HepG2 (cell line): ENCODE data around the gene OSR1. TPM values are rescaled to one million over a fixed set of nuclear protein-coding genes. Genes with fewer than 3 reads are reported as not detected.

Experiments used
- AKAP8 ChIP-seq: sonication (generic); formaldehyde crosslinking; IDR thresholded peaks from 2 replicates; pipeline ENCODE4 v1.5.1; 2020; ENCODE audit warnings: mild to moderate bottlenecking, missing genetic modification reagents
- HDAC2 ChIP-seq: sonication (generic); formaldehyde crosslinking; IDR thresholded peaks from 2 replicates; pipeline ENCODE4 v1.4.0; 2020; ENCODE audit warnings: missing genetic modification reagents
- MEF2D ChIP-seq: sonication (generic); formaldehyde crosslinking; IDR thresholded peaks from 2 replicates; pipeline ENCODE4 v1.5.1; 2020; ENCODE audit warnings: mild to moderate bottlenecking, missing genetic modification reagents
- NCOA1 ChIP-seq: sonication (generic); formaldehyde crosslinking; IDR thresholded peaks from 2 replicates; pipeline ENCODE4 v1.9.0; 2021; ENCODE audit warnings: missing genetic modification reagents
- NCOA2 ChIP-seq: sonication (generic); formaldehyde crosslinking; IDR thresholded peaks from 2 replicates; pipeline ENCODE4 v1.8.0; 2022; ENCODE audit warnings: inconsistent platforms
- PCBP1 ChIP-seq: fragments of 200-400 bp; formaldehyde crosslinking; IDR thresholded peaks from 2 replicates; pipeline ENCODE4 v1.6.1; 2017; ENCODE audit warnings: mild to moderate bottlenecking, low read depth, low read length, borderline replicate concordance
- RAD21 ChIP-seq: fragments of 450-650 bp; formaldehyde crosslinking; IDR thresholded peaks from 2 replicates; pipeline ENCODE4 v1.5.0; 2020; ENCODE audit warnings: mild to moderate bottlenecking
- SATB2 ChIP-seq: sonication (generic); formaldehyde crosslinking; IDR thresholded peaks from 2 replicates; pipeline ENCODE4 v1.5.0; 2020; ENCODE audit warnings: missing genetic modification reagents
- SP140L ChIP-seq: sonication (generic); formaldehyde crosslinking; IDR thresholded peaks from 2 replicates; pipeline ENCODE4 v1.4.0; 2020; ENCODE audit warnings: missing genetic modification reagents, borderline replicate concordance
- TEAD3 ChIP-seq: optimal IDR thresholded peaks from 2 replicates; pipeline ENCODE3; 2016; ENCODE audit warnings: borderline replicate concordance
- TOE1 ChIP-seq: sonication (generic); formaldehyde crosslinking; IDR thresholded peaks from 2 replicates; pipeline ENCODE4 v1.4.0; 2020; ENCODE audit warnings: mild to moderate bottlenecking, missing genetic modification reagents
- ZNF446 ChIP-seq: sonication (generic); formaldehyde crosslinking; IDR thresholded peaks from 2 replicates; pipeline ENCODE4 v1.5.0; 2020; ENCODE audit warnings: mild to moderate bottlenecking, missing genetic modification reagents
- polyA plus RNA-seq, 8 experiments: library from polyadenylated mRNA; depleted of rRNA in 3 of 8; stranded (reverse) in 7 of 8; unstranded in 1 of 8; fragments of >200 nt; fragmentation: Illumina TruSeq in 4 of 8; extraction: Trizol in 4 of 8; gene quantifications; 2 replicates each; pipeline versions ENCODE4 v1.2.1 to v1.2.3, GENCODE V29; 2011 to 2016; ENCODE audit warnings: low read depth in 4 of 8, missing spikeins in 1 of 8, mixed read lengths in 1 of 8; ENCODE audit not compliant: insufficient read depth in 1 of 8
- total RNA-seq, 5 experiments: library from RNA; depleted of rRNA; stranded (reverse); fragments of >200 nt; fragmentation: Illumina TruSeq; extraction: Trizol; gene quantifications; 2 replicates each; pipeline ENCODE4 v1.2.3, GENCODE V29; 2016; ENCODE audit warnings: low read depth in 1 of 5
- TF ChIP-seq, protein P1 (sequence below): sonication (generic); formaldehyde crosslinking; conservative IDR thresholded peaks from 2 replicates; pipeline ENCODE4 v1.4.0; 2020; ENCODE audit warnings: mild to moderate bottlenecking, missing genetic modification reagents, moderate library complexity
- TF ChIP-seq, protein P2 (sequence below): sonication (generic); formaldehyde crosslinking; IDR thresholded peaks from 2 replicates; pipeline ENCODE4 v1.5.1; 2020; ENCODE audit warnings: missing genetic modification reagents, mild to moderate bottlenecking, borderline replicate concordance
- TF ChIP-seq, protein P3 (sequence below): sonication (generic); formaldehyde crosslinking; IDR thresholded peaks from 2 replicates; pipeline ENCODE4 v1.5.0; 2020; ENCODE audit warnings: mild to moderate bottlenecking, missing genetic modification reagents
- TF ChIP-seq, protein P4 (sequence below): IDR thresholded peaks from 2 replicates; pipeline ENCODE4 v1.6.1; 2016; ENCODE audit warnings: missing compliant biosample characterization, missing genetic modification reagents, borderline replicate concordance
- TF ChIP-seq, protein P5 (sequence below): IDR thresholded peaks from 2 replicates; pipeline ENCODE4 v1.6.1; 2018; ENCODE audit warnings: missing genetic modification reagents
- TF ChIP-seq, protein P6 (sequence below): sonication (generic); formaldehyde crosslinking; IDR thresholded peaks from 2 replicates; pipeline ENCODE4 v1.8.1; 2023; ENCODE audit warnings: missing genetic modification reagents, inconsistent platforms, borderline replicate concordance

The OSR1 gene
- total and polyA plus RNA-seq, 2 of the 13 experiments (the other 11 are each of a cell fraction or from before 2014, with no cell fraction given): 0.63 to 1.1 TPM

DNA sequence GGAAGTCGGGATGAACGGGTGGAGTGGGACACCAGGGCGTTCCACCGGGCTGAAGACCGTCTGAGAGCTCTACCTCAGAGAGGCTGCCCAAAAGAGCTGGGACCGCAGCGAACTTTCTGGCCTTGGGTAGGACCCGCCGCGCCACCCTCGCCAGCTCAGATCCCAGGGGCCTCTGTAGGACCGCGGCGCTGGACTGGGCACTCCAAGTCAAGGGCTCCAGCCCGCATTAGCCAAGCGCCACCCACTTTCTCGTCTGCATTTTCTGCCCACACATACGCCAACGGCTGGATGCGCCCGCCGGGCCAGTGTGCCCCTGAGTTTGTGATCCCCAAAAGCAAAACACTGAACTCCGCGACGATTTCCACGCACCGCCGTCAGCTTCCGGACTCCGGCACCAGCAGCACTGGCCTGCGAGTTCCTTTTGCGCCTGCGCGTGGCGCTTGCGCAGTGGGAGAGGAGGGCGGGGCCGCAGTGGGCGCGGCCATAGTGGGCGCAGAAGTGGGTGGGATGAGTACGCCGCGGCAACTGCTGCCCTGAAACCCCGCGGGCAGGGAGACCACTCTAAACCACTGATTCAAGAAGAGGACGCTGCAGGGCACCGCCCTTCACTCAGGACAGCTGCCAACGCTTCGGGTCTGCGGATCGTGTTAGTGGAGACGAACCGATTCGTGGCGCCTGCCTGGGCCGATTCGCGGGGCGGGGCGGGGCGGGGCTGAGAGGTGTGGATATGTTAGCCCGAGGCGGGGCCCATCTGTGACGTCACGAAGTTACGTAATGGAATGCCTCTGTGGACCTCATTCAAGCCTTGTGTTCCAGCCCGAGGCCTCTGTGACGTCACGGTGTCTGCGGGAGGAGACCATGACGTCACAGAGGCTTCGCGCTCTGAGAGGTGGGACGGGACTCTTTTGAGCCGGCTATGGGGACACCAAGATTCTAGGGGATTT is 10.5 kb downstream of the OSR1 start (continued):
- TF ChIP-seq, protein P1, sequence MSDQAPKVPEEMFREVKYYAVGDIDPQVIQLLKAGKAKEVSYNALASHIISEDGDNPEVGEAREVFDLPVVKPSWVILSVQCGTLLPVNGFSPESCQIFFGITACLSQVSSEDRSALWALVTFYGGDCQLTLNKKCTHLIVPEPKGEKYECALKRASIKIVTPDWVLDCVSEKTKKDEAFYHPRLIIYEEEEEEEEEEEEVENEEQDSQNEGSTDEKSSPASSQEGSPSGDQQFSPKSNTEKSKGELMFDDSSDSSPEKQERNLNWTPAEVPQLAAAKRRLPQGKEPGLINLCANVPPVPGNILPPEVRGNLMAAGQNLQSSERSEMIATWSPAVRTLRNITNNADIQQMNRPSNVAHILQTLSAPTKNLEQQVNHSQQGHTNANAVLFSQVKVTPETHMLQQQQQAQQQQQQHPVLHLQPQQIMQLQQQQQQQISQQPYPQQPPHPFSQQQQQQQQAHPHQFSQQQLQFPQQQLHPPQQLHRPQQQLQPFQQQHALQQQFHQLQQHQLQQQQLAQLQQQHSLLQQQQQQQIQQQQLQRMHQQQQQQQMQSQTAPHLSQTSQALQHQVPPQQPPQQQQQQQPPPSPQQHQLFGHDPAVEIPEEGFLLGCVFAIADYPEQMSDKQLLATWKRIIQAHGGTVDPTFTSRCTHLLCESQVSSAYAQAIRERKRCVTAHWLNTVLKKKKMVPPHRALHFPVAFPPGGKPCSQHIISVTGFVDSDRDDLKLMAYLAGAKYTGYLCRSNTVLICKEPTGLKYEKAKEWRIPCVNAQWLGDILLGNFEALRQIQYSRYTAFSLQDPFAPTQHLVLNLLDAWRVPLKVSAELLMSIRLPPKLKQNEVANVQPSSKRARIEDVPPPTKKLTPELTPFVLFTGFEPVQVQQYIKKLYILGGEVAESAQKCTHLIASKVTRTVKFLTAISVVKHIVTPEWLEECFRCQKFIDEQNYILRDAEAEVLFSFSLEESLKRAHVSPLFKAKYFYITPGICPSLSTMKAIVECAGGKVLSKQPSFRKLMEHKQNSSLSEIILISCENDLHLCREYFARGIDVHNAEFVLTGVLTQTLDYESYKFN (CRISPR knock-in tag): no peak; the same call in 1 of the 2 replicates
- TF ChIP-seq SP140L (CRISPR knock-in tag): peak; percentile 79; the same call in 1 of the 2 replicates
- no peak for TF ChIP-seq TOE1 (CRISPR knock-in tag)
- no peak for TF ChIP-seq AKAP8
- peak; percentile 47; the same call in 1 of the 2 replicates for TF ChIP-seq PCBP1
- peak; percentile 58 for TF ChIP-seq HDAC2
- TF ChIP-seq, protein P2, sequence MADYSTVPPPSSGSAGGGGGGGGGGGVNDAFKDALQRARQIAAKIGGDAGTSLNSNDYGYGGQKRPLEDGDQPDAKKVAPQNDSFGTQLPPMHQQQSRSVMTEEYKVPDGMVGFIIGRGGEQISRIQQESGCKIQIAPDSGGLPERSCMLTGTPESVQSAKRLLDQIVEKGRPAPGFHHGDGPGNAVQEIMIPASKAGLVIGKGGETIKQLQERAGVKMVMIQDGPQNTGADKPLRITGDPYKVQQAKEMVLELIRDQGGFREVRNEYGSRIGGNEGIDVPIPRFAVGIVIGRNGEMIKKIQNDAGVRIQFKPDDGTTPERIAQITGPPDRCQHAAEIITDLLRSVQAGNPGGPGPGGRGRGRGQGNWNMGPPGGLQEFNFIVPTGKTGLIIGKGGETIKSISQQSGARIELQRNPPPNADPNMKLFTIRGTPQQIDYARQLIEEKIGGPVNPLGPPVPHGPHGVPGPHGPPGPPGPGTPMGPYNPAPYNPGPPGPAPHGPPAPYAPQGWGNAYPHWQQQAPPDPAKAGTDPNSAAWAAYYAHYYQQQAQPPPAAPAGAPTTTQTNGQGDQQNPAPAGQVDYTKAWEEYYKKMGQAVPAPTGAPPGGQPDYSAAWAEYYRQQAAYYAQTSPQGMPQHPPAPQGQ (CRISPR knock-in tag): no peak
- TF ChIP-seq, protein P3, sequence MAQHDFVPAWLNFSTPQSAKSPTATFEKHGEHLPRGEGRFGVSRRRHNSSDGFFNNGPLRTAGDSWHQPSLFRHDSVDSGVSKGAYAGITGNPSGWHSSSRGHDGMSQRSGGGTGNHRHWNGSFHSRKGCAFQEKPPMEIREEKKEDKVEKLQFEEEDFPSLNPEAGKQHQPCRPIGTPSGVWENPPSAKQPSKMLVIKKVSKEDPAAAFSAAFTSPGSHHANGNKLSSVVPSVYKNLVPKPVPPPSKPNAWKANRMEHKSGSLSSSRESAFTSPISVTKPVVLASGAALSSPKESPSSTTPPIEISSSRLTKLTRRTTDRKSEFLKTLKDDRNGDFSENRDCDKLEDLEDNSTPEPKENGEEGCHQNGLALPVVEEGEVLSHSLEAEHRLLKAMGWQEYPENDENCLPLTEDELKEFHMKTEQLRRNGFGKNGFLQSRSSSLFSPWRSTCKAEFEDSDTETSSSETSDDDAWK (CRISPR knock-in tag): no peak
- TF ChIP-seq, protein P4, sequence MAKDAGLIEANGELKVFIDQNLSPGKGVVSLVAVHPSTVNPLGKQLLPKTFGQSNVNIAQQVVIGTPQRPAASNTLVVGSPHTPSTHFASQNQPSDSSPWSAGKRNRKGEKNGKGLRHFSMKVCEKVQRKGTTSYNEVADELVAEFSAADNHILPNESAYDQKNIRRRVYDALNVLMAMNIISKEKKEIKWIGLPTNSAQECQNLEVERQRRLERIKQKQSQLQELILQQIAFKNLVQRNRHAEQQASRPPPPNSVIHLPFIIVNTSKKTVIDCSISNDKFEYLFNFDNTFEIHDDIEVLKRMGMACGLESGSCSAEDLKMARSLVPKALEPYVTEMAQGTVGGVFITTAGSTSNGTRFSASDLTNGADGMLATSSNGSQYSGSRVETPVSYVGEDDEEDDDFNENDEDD (CRISPR knock-in tag): peak; percentile 31; the same call in 1 of the 2 replicates
- TF ChIP-seq SATB2 (CRISPR knock-in tag): peak; percentile 48; the same call in 1 of the 2 replicates
- peak; percentile 80 for TF ChIP-seq MEF2D
- TF ChIP-seq ZNF446: peak; percentile 75; the same call in 1 of the 2 replicates
- TF ChIP-seq, protein P5, sequence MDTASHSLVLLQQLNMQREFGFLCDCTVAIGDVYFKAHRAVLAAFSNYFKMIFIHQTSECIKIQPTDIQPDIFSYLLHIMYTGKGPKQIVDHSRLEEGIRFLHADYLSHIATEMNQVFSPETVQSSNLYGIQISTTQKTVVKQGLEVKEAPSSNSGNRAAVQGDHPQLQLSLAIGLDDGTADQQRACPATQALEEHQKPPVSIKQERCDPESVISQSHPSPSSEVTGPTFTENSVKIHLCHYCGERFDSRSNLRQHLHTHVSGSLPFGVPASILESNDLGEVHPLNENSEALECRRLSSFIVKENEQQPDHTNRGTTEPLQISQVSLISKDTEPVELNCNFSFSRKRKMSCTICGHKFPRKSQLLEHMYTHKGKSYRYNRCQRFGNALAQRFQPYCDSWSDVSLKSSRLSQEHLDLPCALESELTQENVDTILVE (CRISPR knock-in tag): peak; percentile 64
- peak; percentile 63 for TF ChIP-seq TEAD3
- TF ChIP-seq RAD21 (CRISPR knock-in tag): peak; percentile 44
- peak; percentile 51 for TF ChIP-seq NCOA2 (CRISPR knock-in tag)
- TF ChIP-seq, protein P6, sequence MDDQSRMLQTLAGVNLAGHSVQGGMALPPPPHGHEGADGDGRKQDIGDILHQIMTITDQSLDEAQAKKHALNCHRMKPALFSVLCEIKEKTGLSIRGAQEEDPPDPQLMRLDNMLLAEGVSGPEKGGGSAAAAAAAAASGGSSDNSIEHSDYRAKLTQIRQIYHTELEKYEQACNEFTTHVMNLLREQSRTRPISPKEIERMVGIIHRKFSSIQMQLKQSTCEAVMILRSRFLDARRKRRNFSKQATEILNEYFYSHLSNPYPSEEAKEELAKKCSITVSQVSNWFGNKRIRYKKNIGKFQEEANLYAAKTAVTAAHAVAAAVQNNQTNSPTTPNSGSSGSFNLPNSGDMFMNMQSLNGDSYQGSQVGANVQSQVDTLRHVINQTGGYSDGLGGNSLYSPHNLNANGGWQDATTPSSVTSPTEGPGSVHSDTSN (CRISPR knock-in tag): no peak; the same call in 1 of the 2 replicates
- TF ChIP-seq NCOA1 (CRISPR knock-in tag): no peak
